Caco-2 (cell line): ENCODE data around the gene HHIPL1. TPM values are rescaled to one million over a fixed set of nuclear protein-coding genes. Genes with fewer than 3 reads are reported as not detected.

Experiments
- BruUV-seq: library from RNA; stranded (reverse); fragments of 400-500 nt; replicated peaks from 2 replicates; lab custom pipeline; 2021; lab: Mats Ljungman, UMichigan
- CTCF ChIA-PET: fragments of 300-600 bp; sonication (Branson Sonifier 250); formaldehyde crosslinking; loops from one replicate; lab custom pipeline; 2022; ENCODE audit warnings: antibody characterized with exemption; lab: Charles Lee
- POLR2A ChIA-PET: fragments of 300-600 bp; sonication (Branson Sonifier 250); formaldehyde crosslinking; loops from one replicate; lab custom pipeline; 2022; ENCODE audit warnings: antibody characterized with exemption; lab: Charles Lee
- DNase-seq, 2 experiments: peaks; one replicate each; pipeline versions ENCODE4 v3.0.0 to v3.0.0-alpha.2; 2020 to 2022
- H3K27me3 ChIP-seq: replicated peaks from 2 replicates; pipeline ENCODE4 v1.6.0; 2011; ENCODE audit warnings: low read length; ENCODE audit not compliant: control insufficient read depth, insufficient read depth
- H3K36me3 ChIP-seq: 2 replicates; pipeline ENCODE4 v1.5.1; 2011; ENCODE audit warnings: low read length; ENCODE audit not compliant: control insufficient read depth, insufficient read depth
- H3K4me1 ChIP-seq: fragments of 250-450 bp; sonication (Bioruptor Pico); 2 replicates; pipeline ENCODE4 v1.5.1; 2020; ENCODE audit warnings: mild to moderate bottlenecking
- H3K4me3 ChIP-seq: 2 replicates; pipeline ENCODE4 v1.5.1; 2011; ENCODE audit warnings: low read depth, mild to moderate bottlenecking, control low read depth, low read length
- H3K9me3 ChIP-seq: fragments of 250-450 bp; sonication (Bioruptor Pico); 2 replicates; pipeline ENCODE4 v1.5.1; 2020; ENCODE audit warnings: mild to moderate bottlenecking, moderate library complexity
- H3K27ac Mint-ChIP-seq: one replicate; pipeline ENCODE4 v1.8.0; 2022; ENCODE audit warnings: mixed read lengths; ENCODE audit not compliant: unreplicated experiment
- H3K27me3 Mint-ChIP-seq: one replicate; pipeline ENCODE4 v1.8.0; 2022; ENCODE audit warnings: mixed read lengths; ENCODE audit not compliant: insufficient read depth, unreplicated experiment
- H3K36me3 Mint-ChIP-seq: one replicate; pipeline ENCODE4 v1.8.0; 2022; ENCODE audit warnings: mild to moderate bottlenecking, mixed read lengths; ENCODE audit not compliant: insufficient read depth, unreplicated experiment
- H3K4me1 Mint-ChIP-seq: one replicate; pipeline ENCODE4 v1.8.0; 2022; ENCODE audit warnings: low read depth, mixed read lengths; ENCODE audit not compliant: unreplicated experiment
- H3K4me3 Mint-ChIP-seq: one replicate; pipeline ENCODE4 v1.8.0; 2022; ENCODE audit warnings: mild to moderate bottlenecking, moderate library complexity, mixed read lengths; ENCODE audit not compliant: unreplicated experiment
- H3K9me3 Mint-ChIP-seq: one replicate; pipeline ENCODE4 v1.8.0; 2022; ENCODE audit warnings: mixed read lengths; ENCODE audit not compliant: unreplicated experiment
- CTCF ChIP-seq, 2 experiments: fragments of 200-600 bp in 1 of 2; IDR thresholded peaks; 1 replicate in 1 of 2; 2 replicates in 1 of 2; pipeline versions ENCODE4 v1.5.1 to v1.8.0; 2011 to 2022; ENCODE audit warnings: antibody characterized with exemption in 1 of 2, control low read depth in 1 of 2, inconsistent platforms in 1 of 2, low read depth in 1 of 2, low read length in 1 of 2, mild to moderate bottlenecking in 1 of 2, moderate library complexity in 1 of 2; ENCODE audit not compliant: insufficient read depth in 1 of 2, severe bottlenecking in 1 of 2, unreplicated experiment in 1 of 2
- intact Hi-C: fragments of 100-400 bp; cut with micrococcal nuclease; formaldehyde crosslinking; loops from one replicate; pipeline ENCODE4 v1.10.0; 2022; ENCODE audit not compliant: unreplicated experiment
- total RNA-seq: library from RNA; stranded (reverse); gene quantifications from 2 replicates; pipeline ENCODE4 v1.2.3, GENCODE V29; 2022

The HHIPL1 gene
- total RNA-seq, 1 experiment from 2014 or later = 2.9 TPM

- Histone ChIP-seq H3K27me3 (no peaks in the 10 kb centered on the region), H3K9me3 (no peaks in the 10 kb centered on the region), H3K36me3 (no peaks in the 10 kb centered on the region), H3K4me3 (no peak overlapping the region), H3K4me1 (no peaks in the 10 kb centered on the region)
- Mint-ChIP-seq H3K27me3 (no peaks in the 10 kb centered on the region), H3K4me3 (no peak overlapping the region), H3K36me3 (no peaks in the 10 kb centered on the region), H3K4me1 (no peaks in the 10 kb centered on the region), H3K27ac (no peak overlapping the region), H3K9me3 (no peaks in the 10 kb centered on the region)
- DNase-seq = no peak
- POLR2A ChIA-PET = no interaction called here
- intact Hi-C loops = no loop called here
- no peak for TF ChIP-seq CTCF (IDR thresholded peaks at IDR 0.05; ENCODE audit: insufficient read depth in 1 of 2, low read depth in 1 of 2, low read length in 1 of 2, severe bottlenecking in 1 of 2, unreplicated experiment in 1 of 2)
- CTCF ChIA-PET = no interaction called here
- no TSS peak for BruUV-seq
These were observed 32.1 kb upstream of the HHIPL1 start for GRCh38 chr14:99612738-99613330.

- ChIA-PET POLR2A (no interaction called here), CTCF (no interaction called here)
- no peaks in the 10 kb centered on the region for H3K27me3 Mint-ChIP-seq
- no peak overlapping the region for H3K27ac Mint-ChIP-seq
- no peaks in the 10 kb centered on the region for H3K27me3 ChIP-seq
- no peaks in the 10 kb centered on the region; the same call in 1 of the 2 replicates for H3K4me1 ChIP-seq
- H3K9me3 Mint-ChIP-seq = no peaks in the 10 kb centered on the region
- no peaks in the 10 kb centered on the region for H3K36me3 ChIP-seq
- TF ChIP-seq CTCF (IDR thresholded peaks at IDR 0.05; ENCODE audit: insufficient read depth in 1 of 2, low read depth in 1 of 2, low read length in 1 of 2, severe bottlenecking in 1 of 2, unreplicated experiment in 1 of 2) = no peak
- H3K4me3 ChIP-seq = no peak overlapping the region
- H3K4me3 Mint-ChIP-seq = no peak overlapping the region
- H3K36me3 Mint-ChIP-seq = no peaks in the 10 kb centered on the region
- no peak for DNase-seq
- intact Hi-C loops = no loop called here
- no TSS peak for BruUV-seq
- no peaks in the 10 kb centered on the region for H3K9me3 ChIP-seq
- H3K4me1 Mint-ChIP-seq = no peaks in the 10 kb centered on the region
These were observed 29.3 kb upstream of the HHIPL1 start for GRCh38 chr14:99615497-99616157.

- Histone ChIP-seq H3K9me3 (no peaks in the 10 kb centered on the region), H3K4me3 (no peak overlapping the region), H3K36me3 (no peaks in the 10 kb centered on the region), H3K27me3 (no peaks in the 10 kb centered on the region), H3K4me1 (peaks cover 5% of the 10 kb centered on the region)
- TF ChIP-seq CTCF (IDR thresholded peaks at IDR 0.05; ENCODE audit: insufficient read depth in 1 of 2, low read depth in 1 of 2, low read length in 1 of 2, severe bottlenecking in 1 of 2, unreplicated experiment in 1 of 2) = no peak
- intact Hi-C loops = no loop called here
- Mint-ChIP-seq H3K9me3 (no peaks in the 10 kb centered on the region), H3K4me1 (peaks cover 2% of the 10 kb centered on the region), H3K36me3 (no peaks in the 10 kb centered on the region), H3K27ac (no peak overlapping the region), H3K4me3 (no peak overlapping the region), H3K27me3 (no peaks in the 10 kb centered on the region)
- no TSS peak for BruUV-seq
- ChIA-PET CTCF (no interaction called here), POLR2A (no interaction called here)
- DNase-seq = no peak
These were observed 27.8 kb upstream of the HHIPL1 start for GRCh38 chr14:99616832-99617800.
